Kidney (tissue), 14 donors: ENCODE data around the gene CNKSR2. TPM values are rescaled to one million over a fixed set of nuclear protein-coding genes. Genes with fewer than 3 reads are reported as not detected.
A peak's percentile ranks its signal among the peaks of the same experiment; 100 is the strongest.

Experiments used
- DNase-seq, 5 donors: peaks; one replicate each; pipeline ENCODE4 v3.0.0-alpha.2; 2013 to 2020
- FAIRE-seq: peaks from 2 replicates; lab custom pipeline; 2012; peaks lifted over from hg19 to GRCh38; lab: Jason Lieb, UNC
- H3K27ac ChIP-seq, 2 donors: one replicate each; pipeline ENCODE4 v1.7.0; 2013; ENCODE audit warnings: low read depth in 2 of 2, low read length in 2 of 2, inconsistent platforms in 1 of 2
- H3K27me3 ChIP-seq: one replicate; pipeline ENCODE4 v1.7.1; 2013; ENCODE audit warnings: low read length, inconsistent platforms; ENCODE audit not compliant: control insufficient read depth, insufficient read depth
- H3K36me3 ChIP-seq, 3 donors: one replicate each; pipeline versions ENCODE4 v1.7.0 to v1.7.1; 2013; ENCODE audit warnings: low read length in 3 of 3, control low read depth in 1 of 3, inconsistent platforms in 1 of 3; ENCODE audit not compliant: insufficient read depth in 3 of 3, control insufficient read depth in 2 of 3
- H3K4me1 ChIP-seq, 3 donors: one replicate each; pipeline versions ENCODE4 v1.7.0 to v1.7.1; 2013; ENCODE audit warnings: low read length in 3 of 3, inconsistent platforms in 1 of 3, low read depth in 1 of 3; ENCODE audit not compliant: control insufficient read depth in 2 of 3, insufficient read depth in 2 of 3
- H3K4me3 ChIP-seq, 3 donors: one replicate each; pipeline versions ENCODE4 v1.7.0 to v1.8.1; 2013; ENCODE audit warnings: low read length in 3 of 3, control low read depth in 1 of 3, inconsistent platforms in 1 of 3
- H3K9ac ChIP-seq, 3 donors: one replicate each; pipeline versions ENCODE4 v1.7.0 to v1.7.1; 2013; ENCODE audit warnings: low read length in 3 of 3, control low read depth in 1 of 3, inconsistent platforms in 1 of 3
- H3K9me3 ChIP-seq, 3 donors: one replicate each; pipeline versions ENCODE4 v1.7.0 to v1.7.1; 2013; ENCODE audit warnings: low read length in 3 of 3, control low read depth in 1 of 3, inconsistent platforms in 1 of 3; ENCODE audit not compliant: control insufficient read depth in 2 of 3, insufficient read depth in 1 of 3
- CTCF ChIP-seq: IDR thresholded peaks from 3 replicates; pipeline ENCODE4 v1.5.1; 2012; ENCODE audit warnings: mild to moderate bottlenecking, moderate library complexity, borderline replicate concordance; ENCODE audit not compliant: insufficient read depth; ENCODE audit errors: extremely low read depth
- intact Hi-C: fragments of 100-400 bp; cut with DNase I; formaldehyde crosslinking; loops from one replicate; pipeline ENCODE4 v1.11.1; 2022
- polyA plus RNA-seq: library from polyadenylated mRNA; stranded (reverse); fragments of 350-450 nt; fragmentation: Illumina TruSeq; extraction: RNeasy Lipid Tissue Mini Kit (QIAGEN cat#74804); gene quantifications from one replicate; pipeline ENCODE4 v1.2.3, GENCODE V29; 2014; ENCODE audit warnings: low read depth, low replicate concordance; ENCODE audit not compliant: insufficient read depth
- total RNA-seq: library from RNA; stranded (reverse); fragmentation: NEBNext Ultra II Directional; extraction: Animal tissue kit (Norgen Biotek cat#: 25700); gene quantifications from one replicate; pipeline ENCODE4 v1.2.1, GENCODE V29; 2021
- donor health status: control.
- donor health status: control.
- donor health status: control.
- donor health status: control.
- donor health status: control.
- donor health status: DM: yes; HTN: yes; CAD: no.
- donor health status: Normal renal cell carcinoma (clear cell type).

The CNKSR2 gene
- total and polyA plus RNA-seq, 2 donors from 2014 or later, result 0.06 to 1.6 TPM

GRCh38 chrX:21645431-21645830 lies 271.2 kb downstream of the CNKSR2 start:
- H3K27me3 ChIP-seq, result no peaks in the 10 kb centered on the region
- no peak for DNase-seq
- no peak overlapping the region for H3K4me3 ChIP-seq
- FAIRE-seq, result no peak
- H3K9me3 ChIP-seq, result no peaks in the 10 kb centered on the region
- no peaks in the 10 kb centered on the region for H3K36me3 ChIP-seq
- TF ChIP-seq CTCF, result no peak
- intact Hi-C loops, result no loop called here
- no peak overlapping the region for H3K27ac ChIP-seq
- H3K4me1 ChIP-seq, result no peaks in the 10 kb centered on the region
- H3K9ac ChIP-seq, result no peak overlapping the region

- Histone ChIP-seq H3K27ac (no peak overlapping the region), H3K36me3 (no peaks in the 10 kb centered on the region), H3K4me1 (no peaks in the 10 kb centered on the region), H3K9ac (no peak overlapping the region), H3K9me3 (no peaks in the 10 kb centered on the region), H3K4me3 (no peak overlapping the region), H3K27me3 (no peaks in the 10 kb centered on the region)
- no peak for TF ChIP-seq CTCF
- intact Hi-C loops, result no loop called here
- FAIRE-seq (no peak), DNase-seq (no peak)
Observed at GRCh38 chrX:21645886-21646285, 271.7 kb downstream of the CNKSR2 start.

- FAIRE-seq (no peak), DNase-seq (peak in 3 of 5 donors; percentile 16 to 66 (median 36))
- no peak for TF ChIP-seq CTCF
- Histone ChIP-seq H3K9ac (no peak overlapping the region), H3K4me1 (no peaks in the 10 kb centered on the region), H3K36me3 (no peaks in the 10 kb centered on the region), H3K27ac (no peak overlapping the region), H3K4me3 (no peak overlapping the region), H3K27me3 (no peaks in the 10 kb centered on the region), H3K9me3 (no peaks in the 10 kb centered on the region)
- intact Hi-C loops, result no loop called here
Observed at GRCh38 chrX:21655901-21656586, 281.8 kb downstream of the CNKSR2 start.
